ENCODE results near the gene SPATA3. TPM values are rescaled to one million over a fixed set of nuclear protein-coding genes. Genes with fewer than 3 reads are reported as not detected.

SPATA3 gene
- polyA plus RNA-seq, 1 experiment: not detected

DNA sequence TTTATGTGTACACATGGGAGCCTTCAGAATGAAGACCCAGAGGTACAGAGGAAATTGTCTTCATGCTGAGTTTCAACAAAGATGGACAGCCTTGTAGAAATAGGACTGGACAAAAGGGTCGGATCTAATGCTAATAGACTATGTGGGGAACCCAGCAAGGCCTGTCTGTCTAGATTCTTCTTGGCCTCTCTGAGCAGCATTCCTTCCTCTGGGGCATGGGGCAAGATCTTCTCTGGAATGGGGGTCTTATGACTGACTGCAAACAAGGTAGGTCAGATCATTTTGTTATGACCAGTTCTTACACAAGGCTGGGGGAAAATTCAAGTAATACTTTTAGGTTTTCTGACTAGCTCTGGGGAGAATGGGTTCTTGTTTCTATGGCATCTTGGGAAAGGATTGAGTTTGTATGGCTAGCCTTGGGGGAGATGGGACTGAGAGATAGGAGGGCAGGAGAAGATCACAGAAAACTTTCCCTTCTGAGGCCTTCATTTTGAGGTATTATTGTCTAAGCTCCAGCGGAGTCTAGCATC, 14.3 kb downstream of the SPATA3 start:
- TF ChIP-seq, protein P1, sequence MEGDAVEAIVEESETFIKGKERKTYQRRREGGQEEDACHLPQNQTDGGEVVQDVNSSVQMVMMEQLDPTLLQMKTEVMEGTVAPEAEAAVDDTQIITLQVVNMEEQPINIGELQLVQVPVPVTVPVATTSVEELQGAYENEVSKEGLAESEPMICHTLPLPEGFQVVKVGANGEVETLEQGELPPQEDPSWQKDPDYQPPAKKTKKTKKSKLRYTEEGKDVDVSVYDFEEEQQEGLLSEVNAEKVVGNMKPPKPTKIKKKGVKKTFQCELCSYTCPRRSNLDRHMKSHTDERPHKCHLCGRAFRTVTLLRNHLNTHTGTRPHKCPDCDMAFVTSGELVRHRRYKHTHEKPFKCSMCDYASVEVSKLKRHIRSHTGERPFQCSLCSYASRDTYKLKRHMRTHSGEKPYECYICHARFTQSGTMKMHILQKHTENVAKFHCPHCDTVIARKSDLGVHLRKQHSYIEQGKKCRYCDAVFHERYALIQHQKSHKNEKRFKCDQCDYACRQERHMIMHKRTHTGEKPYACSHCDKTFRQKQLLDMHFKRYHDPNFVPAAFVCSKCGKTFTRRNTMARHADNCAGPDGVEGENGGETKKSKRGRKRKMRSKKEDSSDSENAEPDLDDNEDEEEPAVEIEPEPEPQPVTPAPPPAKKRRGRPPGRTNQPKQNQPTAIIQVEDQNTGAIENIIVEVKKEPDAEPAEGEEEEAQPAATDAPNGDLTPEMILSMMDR (IDR thresholded peaks at IDR 0.05; ENCODE audit: low read depth, low read length): no peak
- no peak for DNase-seq (ENCODE audit: low read depth, low spot score)
- ChIA-PET POLR2A (no interaction called here), CTCF (no interaction called here)
- H3K4me3 ChIP-seq (ENCODE audit: low read depth, low read length): no peak overlapping the region
- peaks cover 47% of the 10 kb centered on the region for H3K27me3 ChIP-seq (ENCODE audit: control insufficient read depth, insufficient read depth, low read length)
- no peaks in the 10 kb centered on the region; the same call in 1 of the 2 replicates for H3K9me3 ChIP-seq (ENCODE audit: control insufficient read depth, insufficient read depth, low read length)
- peak overlapping the region; percentile 21 for H3K27ac ChIP-seq (ENCODE audit: low read depth, low read length)

- Histone ChIP-seq H3K27me3 (ENCODE audit: control insufficient read depth, insufficient read depth, low read length) (peaks cover 46% of the 10 kb centered on the region), H3K4me3 (ENCODE audit: low read depth, low read length) (no peak overlapping the region), H3K27ac (ENCODE audit: low read depth, low read length) (no peak overlapping the region), H3K9me3 (ENCODE audit: control insufficient read depth, insufficient read depth, low read length) (no peaks in the 10 kb centered on the region; the same call in 1 of the 2 replicates)
- CTCF ChIA-PET: no interaction called here
- TF ChIP-seq, protein P1 (IDR thresholded peaks at IDR 0.05; ENCODE audit: low read depth, low read length): no peak
- POLR2A ChIA-PET: no interaction called here
- DNase-seq (ENCODE audit: low read depth, low spot score): no peak
Observed at GRCh38 chr2:231011526-231011925, 15.6 kb downstream of the SPATA3 start.

GRCh38 chr2:231012463-231012862, 16.5 kb downstream of the SPATA3 start:
- no peak overlapping the region for H3K4me3 ChIP-seq (ENCODE audit: low read depth, low read length)
- H3K9me3 ChIP-seq (ENCODE audit: control insufficient read depth, insufficient read depth, low read length): no peaks in the 10 kb centered on the region; the same call in 1 of the 2 replicates
- peaks cover 48% of the 10 kb centered on the region for H3K27me3 ChIP-seq (ENCODE audit: control insufficient read depth, insufficient read depth, low read length)
- TF ChIP-seq, protein P1 (IDR thresholded peaks at IDR 0.05; ENCODE audit: low read depth, low read length): no peak
- POLR2A ChIA-PET: no interaction called here
- no peak overlapping the region for H3K27ac ChIP-seq (ENCODE audit: low read depth, low read length)
- no peak for DNase-seq (ENCODE audit: low read depth, low spot score)
- CTCF ChIA-PET: no interaction called here

DNA sequence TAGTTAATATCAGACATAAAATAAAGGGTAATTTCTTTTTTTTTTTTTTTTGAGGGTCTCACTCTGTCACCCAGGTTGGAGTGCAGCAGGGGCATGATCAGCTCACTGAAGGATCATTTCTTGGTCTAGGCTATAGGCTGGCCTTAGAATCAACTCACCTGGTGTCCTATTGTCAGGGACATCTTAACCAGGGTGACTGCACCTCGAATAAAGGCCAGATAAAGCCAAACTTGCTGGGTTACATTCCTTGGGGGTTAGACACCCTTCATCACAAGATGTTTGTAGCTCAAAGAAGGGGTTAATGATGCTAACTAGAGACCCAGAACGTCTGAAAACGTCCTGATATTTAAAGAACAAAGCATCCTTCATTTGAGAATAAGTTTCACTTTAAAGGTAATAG, 17.9 kb downstream of the SPATA3 start:
- ChIA-PET POLR2A (no interaction called here), CTCF (no interaction called here)
- H3K27ac ChIP-seq (ENCODE audit: low read depth, low read length): no peak overlapping the region
- H3K9me3 ChIP-seq (ENCODE audit: control insufficient read depth, insufficient read depth, low read length): no peaks in the 10 kb centered on the region; the same call in 1 of the 2 replicates
- no peak overlapping the region for H3K4me3 ChIP-seq (ENCODE audit: low read depth, low read length)
- H3K27me3 ChIP-seq (ENCODE audit: control insufficient read depth, insufficient read depth, low read length): peaks cover 39% of the 10 kb centered on the region
- TF ChIP-seq, protein P1 (IDR thresholded peaks at IDR 0.05; ENCODE audit: low read depth, low read length): no peak
- DNase-seq (ENCODE audit: low read depth, low spot score): no peak

DNA sequence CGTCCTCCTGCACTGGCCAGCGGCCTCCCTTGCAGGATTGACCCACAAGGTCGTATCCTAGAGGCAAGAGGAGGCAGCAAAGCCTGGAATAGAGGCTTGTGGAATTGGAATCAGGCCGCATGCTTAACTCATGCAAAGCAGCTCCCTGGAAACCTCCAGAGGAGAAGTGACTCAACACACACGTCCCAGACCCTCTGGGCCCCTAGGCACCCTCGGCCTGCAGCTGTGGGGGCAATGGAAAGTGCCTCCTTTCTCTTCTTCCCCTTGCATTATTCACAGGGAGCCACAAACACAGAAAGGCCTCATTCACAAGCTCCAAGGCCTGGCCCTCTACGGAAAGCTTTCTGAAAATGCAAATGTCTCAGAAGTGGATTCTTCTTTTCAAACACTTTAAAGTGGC, 19.6 kb downstream of the SPATA3 start:
- ChIA-PET CTCF (no interaction called here), POLR2A (no interaction called here)
- DNase-seq (ENCODE audit: low read depth, low spot score): no peak
- H3K27me3 ChIP-seq (ENCODE audit: control insufficient read depth, insufficient read depth, low read length): peaks cover 23% of the 10 kb centered on the region
- TF ChIP-seq, protein P1 (IDR thresholded peaks at IDR 0.05; ENCODE audit: low read depth, low read length): no peak
- H3K27ac ChIP-seq (ENCODE audit: low read depth, low read length): no peak overlapping the region
- H3K9me3 ChIP-seq (ENCODE audit: control insufficient read depth, insufficient read depth, low read length): no peaks in the 10 kb centered on the region; the same call in 1 of the 2 replicates
- H3K4me3 ChIP-seq (ENCODE audit: low read depth, low read length): no peak overlapping the region
